SK-N-SH (cell line): ENCODE measurements around the gene ING5. TPM values are rescaled to one million over a fixed set of nuclear protein-coding genes. Genes with fewer than 3 reads are reported as not detected.

Experiments
- CTCF ChIA-PET: fragments of 300-600, 350-600 bp; formaldehyde crosslinking; extraction: SDS; loops from one replicate; lab custom pipeline; 2021; lab: Yijun Ruan, JAX
- POLR2A ChIA-PET: fragments of 350-600 bp; sonication (Branson Sonifier 250); formaldehyde crosslinking; extraction: SDS; loops from one replicate; lab custom pipeline; 2020; ENCODE audit warnings: antibody characterized with exemption, inconsistent platforms; lab: Yijun Ruan, JAX
- DNase-seq: peaks from one replicate; pipeline ENCODE4 v3.0.0; 2012
- H2AFZ ChIP-seq: fragments of 200-600 bp; sonication (generic); 2 replicates; pipeline ENCODE4 v1.8.1; 2016; ENCODE audit warnings: antibody characterized with exemption, mild to moderate bottlenecking, low read depth
- H3F3A ChIP-seq: fragments of 200-600 bp; sonication (generic); replicated peaks from 2 replicates; pipeline ENCODE3; 2016; ENCODE audit warnings: antibody characterized with exemption, mild to moderate bottlenecking; ENCODE audit not compliant: insufficient read depth
- H3K27ac ChIP-seq, 2 experiments: fragments of 200-500 bp in 1 of 2; fragments of 200-600 bp in 1 of 2; sonication (Bioruptor generic) in 1 of 2; sonication (generic), shearing (Covaris generic) in 1 of 2; 2 replicates each; pipeline versions ENCODE4 v1.5.1 to v1.6.1; 2014 to 2016; ENCODE audit warnings: low read depth in 2 of 2, inconsistent platforms in 1 of 2, low read length in 1 of 2, mild to moderate bottlenecking in 1 of 2, mixed read lengths in 1 of 2
- H3K27me3 ChIP-seq: fragments of 200-600 bp; sonication (generic), shearing (Covaris generic); 2 replicates; pipeline ENCODE4 v1.6.1; 2016; ENCODE audit warnings: mixed run types; ENCODE audit not compliant: insufficient read depth
- H3K36me3 ChIP-seq, 2 experiments: fragments of 200-500 bp in 1 of 2; fragments of 200-600 bp in 1 of 2; sonication (Bioruptor generic) in 1 of 2; sonication (generic) in 1 of 2; replicated peaks in 1 of 2; 2 replicates each; pipeline versions ENCODE3 to v1.5.1; 2014 to 2016; ENCODE audit warnings: low read length in 1 of 2, mild to moderate bottlenecking in 1 of 2; ENCODE audit not compliant: insufficient read depth in 2 of 2, control insufficient read depth in 1 of 2
- H3K4me1 ChIP-seq, 2 experiments: fragments of 200-500 bp in 1 of 2; fragments of 200-600 bp in 1 of 2; sonication (Bioruptor generic) in 1 of 2; sonication (generic), shearing (Covaris generic) in 1 of 2; 2 replicates each; pipeline versions ENCODE4 v1.5.1 to v1.6.1; 2014 to 2016; ENCODE audit warnings: low read depth in 1 of 2, low read length in 1 of 2, mixed run types in 1 of 2; ENCODE audit not compliant: insufficient read depth in 2 of 2, control insufficient read depth in 1 of 2
- H3K4me2 ChIP-seq: fragments of 200-600 bp; sonication (generic), shearing (Covaris generic); 2 replicates; pipeline ENCODE4 v1.6.1; 2017; ENCODE audit warnings: mixed run types
- H3K4me3 ChIP-seq, 2 experiments: fragments of 200-500 bp in 1 of 2; fragments of 200-600 bp in 1 of 2; sonication (Bioruptor generic) in 1 of 2; sonication (generic), shearing (Covaris generic) in 1 of 2; 2 replicates each; pipeline versions ENCODE4 v1.5.1 to v1.8.1; 2014 to 2016; ENCODE audit warnings: low read depth in 2 of 2, inconsistent platforms in 1 of 2, low read length in 1 of 2, mild to moderate bottlenecking in 1 of 2, mixed read lengths in 1 of 2, moderate library complexity in 1 of 2
- H3K79me2 ChIP-seq: fragments of 200-600 bp; sonication (generic); 2 replicates; pipeline ENCODE4 v1.8.1; 2017; ENCODE audit warnings: mild to moderate bottlenecking; ENCODE audit not compliant: insufficient read depth
- H3K9ac ChIP-seq: fragments of 200-600 bp; sonication (generic); 2 replicates; pipeline ENCODE4 v1.6.1; 2017; ENCODE audit warnings: mixed run types
- H3K9me2 ChIP-seq: fragments of 200-600 bp; sonication (generic); 2 replicates; pipeline ENCODE4 v1.6.1; 2017; ENCODE audit warnings: mixed run types
- H3K9me3 ChIP-seq: fragments of 200-600 bp; sonication (generic); 2 replicates; pipeline ENCODE4 v1.6.1; 2017; ENCODE audit warnings: mixed run types, mild to moderate bottlenecking, moderate library complexity
- H4K20me1 ChIP-seq: fragments of 200-600 bp; sonication (generic); 2 replicates; pipeline ENCODE4 v1.6.1; 2017; ENCODE audit warnings: mild to moderate bottlenecking, mixed run types; ENCODE audit not compliant: insufficient read depth
- ELF1 ChIP-seq: IDR thresholded peaks from 2 replicates; pipeline ENCODE4 v1.4.0; 2012
- FOSL2 ChIP-seq: IDR thresholded peaks from 2 replicates; pipeline ENCODE4 v1.4.0; 2012; ENCODE audit warnings: low read depth, mild to moderate bottlenecking, moderate library complexity, borderline replicate concordance
- FOXJ3 ChIP-seq: sonication (generic); formaldehyde crosslinking; IDR thresholded peaks from 2 replicates; pipeline ENCODE4 v1.5.1; 2020; ENCODE audit warnings: mild to moderate bottlenecking, missing genetic modification reagents
- JUND ChIP-seq: IDR thresholded peaks from 2 replicates; pipeline ENCODE4 v1.4.0; 2012
- MAX ChIP-seq: IDR thresholded peaks from 2 replicates; pipeline ENCODE4 v1.4.0; 2012; ENCODE audit warnings: low read depth
- MEF2A ChIP-seq: IDR thresholded peaks from 2 replicates; pipeline ENCODE4 v1.4.0; 2012; ENCODE audit warnings: low read depth, borderline replicate concordance
- MXI1 ChIP-seq: IDR thresholded peaks from 2 replicates; pipeline ENCODE4 v1.6.1; 2012; ENCODE audit warnings: mild to moderate bottlenecking, low read depth, low read length, improper control_type of control experiment
- NRF1 ChIP-seq: IDR thresholded peaks from 2 replicates; pipeline ENCODE4 v1.6.1; 2012; ENCODE audit warnings: low read depth, mild to moderate bottlenecking, low read length
- PBX3 ChIP-seq: IDR thresholded peaks from 2 replicates; pipeline ENCODE4; 2012
- RAD21 ChIP-seq: IDR thresholded peaks from 2 replicates; pipeline ENCODE4 v1.6.1; 2012; ENCODE audit warnings: mild to moderate bottlenecking, low read length
- RFX5 ChIP-seq: IDR thresholded peaks from 2 replicates; pipeline ENCODE4 v1.6.1; 2012; ENCODE audit warnings: mild to moderate bottlenecking, improper control_type of control experiment, low read length
- RXRA ChIP-seq: IDR thresholded peaks from 2 replicates; pipeline ENCODE4 v1.4.0; 2012; ENCODE audit warnings: low read depth, mild to moderate bottlenecking, borderline replicate concordance
- SMC3 ChIP-seq: IDR thresholded peaks from 2 replicates; pipeline ENCODE4 v1.6.1; 2012; ENCODE audit warnings: low read depth, low read length, improper control_type of control experiment
- TCF12 ChIP-seq: IDR thresholded peaks from 2 replicates; pipeline ENCODE4 v1.4.0; 2012
- TEAD4 ChIP-seq: IDR thresholded peaks from 2 replicates; pipeline ENCODE4 v1.4.0; 2012; ENCODE audit warnings: mild to moderate bottlenecking, borderline replicate concordance; ENCODE audit not compliant: insufficient read depth
- USF2 ChIP-seq: fragments of 150-350 bp; IDR thresholded peaks from 2 replicates; pipeline ENCODE4 v1.6.1; 2017; ENCODE audit warnings: antibody characterized with exemption, low read length, low read depth, borderline replicate concordance
- WGBS: methylation state at CpG from one replicate; pipeline ENCODE4 v1.1.6; 2017; ENCODE audit warnings: low lambda C conversion rate; 5-methylcytosine and 5-hydroxymethylcytosine counted together
- polyA plus RNA-seq, 3 experiments: library from polyadenylated mRNA; depleted of rRNA; stranded (reverse); fragments of >200 nt; gene quantifications; 2 replicates each; pipeline ENCODE4 v1.2.3, GENCODE V29; 2012
- TF ChIP-seq, protein P1 (sequence below): IDR thresholded peaks from 2 replicates; pipeline ENCODE4 v1.4.0; 2012; ENCODE audit warnings: low read depth, borderline replicate concordance
- TF ChIP-seq, protein P2 (sequence below): fragments of 150-350 bp; IDR thresholded peaks from 2 replicates; pipeline ENCODE4 v1.6.1; 2016; ENCODE audit warnings: mild to moderate bottlenecking, low read depth, low read length
- TF ChIP-seq, protein P3 (sequence below): IDR thresholded peaks from 2 replicates; pipeline ENCODE4 v1.6.1; 2012; ENCODE audit warnings: mild to moderate bottlenecking, low read depth, low read length, moderate library complexity

Gene ING5
- polyA plus RNA-seq, 1 of the 3 experiments (the other 2 are of a cell fraction), result 56.3 TPM

DNA sequence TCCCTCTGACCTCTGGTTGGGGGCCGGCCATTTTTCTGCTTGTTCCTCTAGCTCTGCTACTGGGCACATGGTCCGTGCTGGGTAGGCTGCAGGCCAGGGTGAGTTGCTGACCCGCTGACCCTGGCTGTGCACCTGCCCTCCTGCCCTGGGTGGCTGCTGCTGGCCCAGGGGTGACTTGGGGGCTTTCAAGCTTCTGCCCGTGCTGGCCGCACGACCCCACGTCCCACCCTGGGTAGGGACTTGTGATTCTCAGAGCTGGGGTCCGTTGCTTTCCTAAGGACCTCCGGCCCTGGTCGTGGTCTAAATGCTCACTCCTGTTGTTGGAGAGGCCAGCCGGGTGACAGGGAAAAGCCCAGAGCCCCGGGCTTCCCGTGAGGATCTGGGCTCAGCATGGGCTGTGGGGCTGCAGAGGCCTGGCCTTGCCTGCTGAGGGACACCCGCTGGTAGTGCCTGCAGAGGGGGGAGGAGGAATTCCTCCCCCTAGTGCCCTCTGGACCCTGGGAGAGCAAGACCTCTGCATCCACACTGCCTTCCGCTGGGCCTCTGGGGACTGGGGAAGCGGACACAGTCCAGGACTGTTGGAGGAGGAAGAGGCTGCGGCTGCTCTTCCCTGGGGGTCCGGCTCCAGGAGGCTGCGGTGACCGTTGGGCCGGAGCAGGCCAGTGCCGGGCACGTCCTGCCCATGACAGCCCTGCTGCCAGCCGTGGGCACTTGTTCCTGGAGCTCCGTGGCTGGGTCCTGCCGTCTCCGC is 68.5 kb downstream of the ING5 start:
- Histone ChIP-seq H4K20me1 (no peaks in the 10 kb centered on the region), H3F3A (no peaks in the 10 kb centered on the region), H2AFZ (no peak overlapping the region), H3K4me1 (peaks cover 15 to 23% of the 10 kb centered on the region in 2 experiments; a peak in 2 of 4 replicates), H3K4me2 (no peak overlapping the region), H3K9me2 (no peaks in the 10 kb centered on the region), H3K27me3 (no peaks in the 10 kb centered on the region), H3K9ac (no peak overlapping the region), H3K79me2 (no peaks in the 10 kb centered on the region), H3K27ac (no peak overlapping the region), H3K9me3 (no peaks in the 10 kb centered on the region), H3K4me3 (no peak overlapping the region), H3K36me3 (no peaks in the 10 kb centered on the region)
- CTCF ChIA-PET, result interaction anchor here (1.7 to 1.9 kb wide), 2 partner anchors 11 to 108 kb away, joined by 5 to 6 read pairs; no protein-coding TSS in a partner anchor
- 72% methylated on average over 8 of the region's 27 CpGs for WGBS
- POLR2A ChIA-PET, result no interaction called here
- peak; percentile 54 for DNase-seq
- TF ChIP-seq, protein P1, sequence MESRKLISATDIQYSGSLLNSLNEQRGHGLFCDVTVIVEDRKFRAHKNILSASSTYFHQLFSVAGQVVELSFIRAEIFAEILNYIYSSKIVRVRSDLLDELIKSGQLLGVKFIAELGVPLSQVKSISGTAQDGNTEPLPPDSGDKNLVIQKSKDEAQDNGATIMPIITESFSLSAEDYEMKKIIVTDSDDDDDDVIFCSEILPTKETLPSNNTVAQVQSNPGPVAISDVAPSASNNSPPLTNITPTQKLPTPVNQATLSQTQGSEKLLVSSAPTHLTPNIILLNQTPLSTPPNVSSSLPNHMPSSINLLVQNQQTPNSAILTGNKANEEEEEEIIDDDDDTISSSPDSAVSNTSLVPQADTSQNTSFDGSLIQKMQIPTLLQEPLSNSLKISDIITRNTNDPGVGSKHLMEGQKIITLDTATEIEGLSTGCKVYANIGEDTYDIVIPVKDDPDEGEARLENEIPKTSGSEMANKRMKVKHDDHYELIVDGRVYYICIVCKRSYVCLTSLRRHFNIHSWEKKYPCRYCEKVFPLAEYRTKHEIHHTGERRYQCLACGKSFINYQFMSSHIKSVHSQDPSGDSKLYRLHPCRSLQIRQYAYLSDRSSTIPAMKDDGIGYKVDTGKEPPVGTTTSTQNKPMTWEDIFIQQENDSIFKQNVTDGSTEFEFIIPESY, result no peak
- TF ChIP-seq FOXJ3 (CRISPR knock-in tag) (no peak), NRF1 (no peak), MEF2A (no peak), TCF12 (no peak), RAD21 (no peak), TEAD4 (no peak), RFX5 (no peak), ELF1 (no peak), JUND (no peak), PBX3 (no peak), MXI1 (no peak), RXRA (no peak), FOSL2 (no peak), SMC3 (no peak), MAX (no peak), USF2 (no peak)
- TF ChIP-seq, protein P2, sequence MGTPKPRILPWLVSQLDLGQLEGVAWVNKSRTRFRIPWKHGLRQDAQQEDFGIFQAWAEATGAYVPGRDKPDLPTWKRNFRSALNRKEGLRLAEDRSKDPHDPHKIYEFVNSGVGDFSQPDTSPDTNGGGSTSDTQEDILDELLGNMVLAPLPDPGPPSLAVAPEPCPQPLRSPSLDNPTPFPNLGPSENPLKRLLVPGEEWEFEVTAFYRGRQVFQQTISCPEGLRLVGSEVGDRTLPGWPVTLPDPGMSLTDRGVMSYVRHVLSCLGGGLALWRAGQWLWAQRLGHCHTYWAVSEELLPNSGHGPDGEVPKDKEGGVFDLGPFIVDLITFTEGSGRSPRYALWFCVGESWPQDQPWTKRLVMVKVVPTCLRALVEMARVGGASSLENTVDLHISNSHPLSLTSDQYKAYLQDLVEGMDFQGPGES, result no peak
- TF ChIP-seq, protein P3, sequence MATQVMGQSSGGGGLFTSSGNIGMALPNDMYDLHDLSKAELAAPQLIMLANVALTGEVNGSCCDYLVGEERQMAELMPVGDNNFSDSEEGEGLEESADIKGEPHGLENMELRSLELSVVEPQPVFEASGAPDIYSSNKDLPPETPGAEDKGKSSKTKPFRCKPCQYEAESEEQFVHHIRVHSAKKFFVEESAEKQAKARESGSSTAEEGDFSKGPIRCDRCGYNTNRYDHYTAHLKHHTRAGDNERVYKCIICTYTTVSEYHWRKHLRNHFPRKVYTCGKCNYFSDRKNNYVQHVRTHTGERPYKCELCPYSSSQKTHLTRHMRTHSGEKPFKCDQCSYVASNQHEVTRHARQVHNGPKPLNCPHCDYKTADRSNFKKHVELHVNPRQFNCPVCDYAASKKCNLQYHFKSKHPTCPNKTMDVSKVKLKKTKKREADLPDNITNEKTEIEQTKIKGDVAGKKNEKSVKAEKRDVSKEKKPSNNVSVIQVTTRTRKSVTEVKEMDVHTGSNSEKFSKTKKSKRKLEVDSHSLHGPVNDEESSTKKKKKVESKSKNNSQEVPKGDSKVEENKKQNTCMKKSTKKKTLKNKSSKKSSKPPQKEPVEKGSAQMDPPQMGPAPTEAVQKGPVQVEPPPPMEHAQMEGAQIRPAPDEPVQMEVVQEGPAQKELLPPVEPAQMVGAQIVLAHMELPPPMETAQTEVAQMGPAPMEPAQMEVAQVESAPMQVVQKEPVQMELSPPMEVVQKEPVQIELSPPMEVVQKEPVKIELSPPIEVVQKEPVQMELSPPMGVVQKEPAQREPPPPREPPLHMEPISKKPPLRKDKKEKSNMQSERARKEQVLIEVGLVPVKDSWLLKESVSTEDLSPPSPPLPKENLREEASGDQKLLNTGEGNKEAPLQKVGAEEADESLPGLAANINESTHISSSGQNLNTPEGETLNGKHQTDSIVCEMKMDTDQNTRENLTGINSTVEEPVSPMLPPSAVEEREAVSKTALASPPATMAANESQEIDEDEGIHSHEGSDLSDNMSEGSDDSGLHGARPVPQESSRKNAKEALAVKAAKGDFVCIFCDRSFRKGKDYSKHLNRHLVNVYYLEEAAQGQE, result no peak
